GM23248 (cell line): ENCODE results near the gene SCN7A.

Experiments used
- EZH2 ChIP-seq: fragments of 200-600 bp; sonication (generic); IDR thresholded peaks from 2 replicates; pipeline ENCODE4 v1.6.1; 2018; ENCODE audit warnings: antibody characterized with exemption, mild to moderate bottlenecking; ENCODE audit not compliant: insufficient read depth, poor library complexity, severe bottlenecking
- EZH2phosphoT487 ChIP-seq: fragments of 200-600 bp; sonication (generic); IDR thresholded peaks from 2 replicates; pipeline ENCODE4 v1.6.1; 2018; ENCODE audit warnings: antibody characterized with exemption, moderate library complexity, mild to moderate bottlenecking, low read depth; ENCODE audit not compliant: insufficient read depth

GRCh38 chr2:166360426-166360825 is 133.6 kb downstream of the SCN7A start:
- TF ChIP-seq EZH2 (no peak), EZH2phosphoT487 (no peak)
